GM23338 (cell line): ENCODE results near the gene BPIFB6. TPM values are rescaled to one million over a fixed set of nuclear protein-coding genes. Genes with fewer than 3 reads are reported as not detected.

Experiments
- ATAC-seq: fragments of 200-7000 bp; cut with Tn5 transposase; 3 replicates; pipeline ENCODE4 v1.9.1; 2020
- DNase-seq: peaks from one replicate; pipeline ENCODE4 v3.0.0-alpha.2; 2015; ENCODE audit warnings: low spot score
- H2AFZ ChIP-seq: fragments of 200-600 bp; sonication (generic); 2 replicates; pipeline ENCODE4 v1.8.0; 2016; ENCODE audit warnings: antibody characterized with exemption, mild to moderate bottlenecking, moderate library complexity
- H3F3A ChIP-seq: fragments of 200-600 bp; sonication (generic); replicated peaks from 2 replicates; pipeline ENCODE4 v1.8.0; 2017; ENCODE audit warnings: antibody characterized with exemption, mixed run types, low read depth
- H3K27ac ChIP-seq: fragments of 200-600 bp; sonication (generic); 2 replicates; pipeline ENCODE4 v1.6.1; 2016; ENCODE audit warnings: low read depth
- H3K27me3 ChIP-seq: fragments of 200-600 bp; sonication (generic); 2 replicates; pipeline ENCODE4 v1.8.0; 2016; ENCODE audit warnings: mild to moderate bottlenecking, mixed run types, moderate library complexity; ENCODE audit not compliant: insufficient read depth
- H3K36me3 ChIP-seq: fragments of 200-600 bp; sonication (generic); 2 replicates; pipeline ENCODE4 v1.8.0; 2016; ENCODE audit warnings: mild to moderate bottlenecking; ENCODE audit not compliant: insufficient read depth
- H3K4me1 ChIP-seq: fragments of 200-600 bp; sonication (generic); 2 replicates; pipeline ENCODE4 v1.8.0; 2016; ENCODE audit warnings: mild to moderate bottlenecking, moderate library complexity; ENCODE audit not compliant: insufficient read depth
- H3K4me2 ChIP-seq: fragments of 200-600 bp; sonication (generic); 2 replicates; pipeline ENCODE4 v1.7.1; 2017; ENCODE audit warnings: mixed run types
- H3K4me3 ChIP-seq: fragments of 200-600 bp; sonication (generic); 2 replicates; pipeline ENCODE4 v1.6.1; 2016; ENCODE audit warnings: mixed run types
- H3K79me2 ChIP-seq: fragments of 200-600 bp; sonication (generic); replicated peaks from 2 replicates; pipeline ENCODE4 v1.8.0; 2017; ENCODE audit warnings: mild to moderate bottlenecking; ENCODE audit not compliant: insufficient read depth
- H3K9me2 ChIP-seq: fragments of 200-600 bp; sonication (generic); 2 replicates; pipeline ENCODE4 v1.8.0; 2017; ENCODE audit not compliant: insufficient read depth
- H4K20me1 ChIP-seq: fragments of 200-600 bp; sonication (generic); replicated peaks from 2 replicates; pipeline ENCODE4 v1.8.0; 2017; ENCODE audit warnings: mild to moderate bottlenecking; ENCODE audit not compliant: insufficient read depth
- H3K27ac Mint-ChIP-seq: 2 replicates; pipeline ENCODE4 v1.8.0; 2020; ENCODE audit warnings: inconsistent platforms, mild to moderate bottlenecking, moderate library complexity, mixed read lengths
- H3K27me3 Mint-ChIP-seq: 3 replicates; pipeline ENCODE4 v1.8.0; 2022; ENCODE audit warnings: low read depth, mild to moderate bottlenecking, moderate library complexity, mixed read lengths, inconsistent platforms; ENCODE audit not compliant: insufficient read depth, poor library complexity
- H3K36me3 Mint-ChIP-seq: 3 replicates; pipeline ENCODE4 v1.8.0; 2021; ENCODE audit warnings: low read depth, mild to moderate bottlenecking, inconsistent platforms, moderate library complexity, mixed read lengths
- H3K4me1 Mint-ChIP-seq: 3 replicates; pipeline ENCODE4 v1.8.0; 2020; ENCODE audit warnings: mild to moderate bottlenecking, inconsistent platforms, mixed read lengths
- H3K4me3 Mint-ChIP-seq: 3 replicates; pipeline ENCODE4 v1.8.0; 2021; ENCODE audit warnings: moderate library complexity, mild to moderate bottlenecking, inconsistent platforms, mixed read lengths
- H3K9me3 Mint-ChIP-seq: 3 replicates; pipeline ENCODE4 v1.8.0; 2020; ENCODE audit warnings: moderate library complexity, mild to moderate bottlenecking, inconsistent platforms, mixed read lengths
- CTCF ChIP-seq, 2 experiments: fragments of 200-600 bp in 1 of 2; sonication (generic) in 1 of 2; conservative IDR thresholded peaks; 2 replicates each; pipeline versions ENCODE4 v1.5.1 to v1.6.1; 2016 to 2017; ENCODE audit warnings: antibody characterized with exemption in 2 of 2, low read depth in 2 of 2, mild to moderate bottlenecking in 2 of 2, moderate library complexity in 1 of 2
- ETS1 ChIP-seq: IDR thresholded peaks from 2 replicates; pipeline ENCODE4 v1.6.1; 2016; ENCODE audit warnings: antibody characterized with exemption
- EZH2 ChIP-seq: fragments of 200-600 bp; sonication (generic); IDR thresholded peaks from one replicate; pipeline ENCODE4 v1.8.0; 2017; ENCODE audit warnings: antibody characterized with exemption, mild to moderate bottlenecking, low read depth; ENCODE audit not compliant: unreplicated experiment
- JUNB ChIP-seq: IDR thresholded peaks from one replicate; pipeline ENCODE4 v1.6.1; 2016; ENCODE audit warnings: antibody characterized with exemption; ENCODE audit not compliant: unreplicated experiment
- NANOG ChIP-seq: IDR thresholded peaks from 2 replicates; pipeline ENCODE4 v1.6.1; 2016; ENCODE audit warnings: antibody characterized with exemption, borderline replicate concordance
- POLR2AphosphoS5 ChIP-seq: IDR thresholded peaks from 2 replicates; pipeline ENCODE4 v1.6.1; 2016; ENCODE audit warnings: antibody characterized with exemption, low read depth
- STAT1 ChIP-seq: IDR thresholded peaks from one replicate; pipeline ENCODE4 v1.6.1; 2016; ENCODE audit warnings: antibody characterized with exemption; ENCODE audit not compliant: unreplicated experiment
- ZNF331 ChIP-seq: fragments of 250-450 bp; sonication (Bioruptor Pico); IDR thresholded peaks from 2 replicates; pipeline ENCODE4 v1.5.0; 2020; ENCODE audit warnings: low read depth, mild to moderate bottlenecking, moderate library complexity
- ZNF462 ChIP-seq: fragments of 250-450 bp; sonication (Bioruptor Pico); IDR thresholded peaks from 2 replicates; pipeline ENCODE4 v1.5.0; 2020; ENCODE audit warnings: mild to moderate bottlenecking, moderate library complexity
- polyA plus RNA-seq: library from polyadenylated mRNA; unstranded; fragments of >200 nt; fragmentation: Nextera tagmentation; extraction: Ambion mirVana; gene quantifications from 2 replicates; pipeline ENCODE4 v1.2.1, GENCODE V29; 2016
- total RNA-seq: library from RNA; depleted of rRNA; stranded (reverse); fragments of >200 nt; shearing (Covaris generic); gene quantifications from 2 replicates; pipeline ENCODE4 v1.2.3, GENCODE V29; 2014; rRNA removed

The BPIFB6 gene
- total and polyA plus RNA-seq, 2 experiments from 2014 or later: not detected

DNA sequence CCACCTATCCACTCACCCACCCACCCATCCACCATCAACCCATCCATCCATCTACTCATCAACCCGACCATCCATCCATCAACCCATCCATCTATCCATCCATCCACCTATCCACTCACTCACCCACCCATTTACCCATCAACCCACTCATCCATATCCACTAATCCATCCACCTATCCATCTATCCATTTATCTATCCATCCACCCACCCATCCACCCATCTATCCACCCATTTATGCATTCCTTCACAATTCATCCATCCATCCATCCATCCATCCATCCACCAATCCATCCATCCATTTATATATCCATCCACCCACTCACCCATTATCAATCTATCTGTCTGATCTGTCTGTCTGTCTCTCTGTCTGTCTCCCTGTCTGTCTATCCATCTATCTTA is 62.1 kb downstream of the BPIFB6 start:
- no peak for DNase-seq
- Histone ChIP-seq H3K36me3 (no peaks in the 10 kb centered on the region), H3K4me1 (no peaks in the 10 kb centered on the region), H3K27me3 (no peaks in the 10 kb centered on the region), H3K27ac (no peak overlapping the region), H4K20me1 (no peaks in the 10 kb centered on the region), H3K79me2 (no peaks in the 10 kb centered on the region), H3K4me3 (no peak overlapping the region), H3F3A (no peaks in the 10 kb centered on the region), H2AFZ (no peak overlapping the region), H3K9me2 (no peaks in the 10 kb centered on the region), H3K4me2 (no peak overlapping the region)
- no peak for TF ChIP-seq CTCF (conservative IDR thresholded peaks at IDR 0.05; ENCODE audit: low read depth in 2 of 2)
- TF ChIP-seq ETS1: no peak
- TF ChIP-seq STAT1: no peak
- TF ChIP-seq ZNF331 (CRISPR knock-in tag): no peak
- no peak for TF ChIP-seq EZH2
- no peak for TF ChIP-seq JUNB
- TF ChIP-seq ZNF462 (CRISPR knock-in tag): no peak
- no peak for TF ChIP-seq POLR2AphosphoS5
- TF ChIP-seq NANOG: no peak
- Mint-ChIP-seq H3K27ac (no peak overlapping the region), H3K27me3 (peaks cover 5% of the 10 kb centered on the region), H3K36me3 (no peaks in the 10 kb centered on the region), H3K9me3 (no peaks in the 10 kb centered on the region), H3K4me1 (no peaks in the 10 kb centered on the region), H3K4me3 (no peak overlapping the region)
- no peak for ATAC-seq

Other genes starting within 250 kb of the BPIFB6 start
- 152 and 177 TPM in 2 replicates for gene MAPRE1, start 211.7 kb upstream of the BPIFB6 start, total RNA-seq
- 61.2 and 69.3 TPM in 2 replicates for gene MAPRE1, start 211.7 kb upstream of the BPIFB6 start, polyA plus RNA-seq
- gene EFCAB8, start 172.7 kb upstream of the BPIFB6 start, total RNA-seq: 0.35 TPM in 1 of 2 replicates, not detected in the other
- not detected in 2 replicates for gene EFCAB8, start 172.7 kb upstream of the BPIFB6 start, polyA plus RNA-seq
- not detected in 2 replicates for gene SUN5, start 27.2 kb upstream of the BPIFB6 start, total RNA-seq
- not detected in 2 replicates for gene SUN5, start 27.2 kb upstream of the BPIFB6 start, polyA plus RNA-seq
- gene BPIFB2, start 23.9 kb upstream of the BPIFB6 start, total RNA-seq: not detected in 2 replicates
- not detected in 2 replicates for gene BPIFB2, start 23.9 kb upstream of the BPIFB6 start, polyA plus RNA-seq
- gene BPIFB3, start 22.3 kb downstream of the BPIFB6 start, total RNA-seq: not detected in 2 replicates
- gene BPIFB3, start 22.3 kb downstream of the BPIFB6 start, polyA plus RNA-seq: not detected in 2 replicates
- gene BPIFB4, start 48.0 kb downstream of the BPIFB6 start, total RNA-seq: not detected in 2 replicates
- gene BPIFB4, start 48.0 kb downstream of the BPIFB6 start, polyA plus RNA-seq: not detected in 2 replicates
- gene BPIFA2, start 136.5 kb downstream of the BPIFB6 start, total RNA-seq: not detected in 2 replicates
- gene BPIFA2, start 136.5 kb downstream of the BPIFB6 start, polyA plus RNA-seq: not detected in 2 replicates
- not detected in 2 replicates for gene BPIFA3, start 185.7 kb downstream of the BPIFB6 start, total RNA-seq
- not detected in 2 replicates for gene BPIFA3, start 185.7 kb downstream of the BPIFB6 start, polyA plus RNA-seq
- not detected in 2 replicates for gene BPIFA1, start 204.3 kb downstream of the BPIFB6 start, total RNA-seq
- gene BPIFA1, start 204.3 kb downstream of the BPIFB6 start, polyA plus RNA-seq: not detected in 2 replicates